ENCODE data around the gene RTP2. TPM values are rescaled to one million over a fixed set of nuclear protein-coding genes. Genes with fewer than 3 reads are reported as not detected.

The RTP2 gene
- total and polyA plus RNA-seq, 10 of the 15 experiments (the other 5 are each of a cell fraction or from before 2014, with no cell fraction given): not detected

DNA sequence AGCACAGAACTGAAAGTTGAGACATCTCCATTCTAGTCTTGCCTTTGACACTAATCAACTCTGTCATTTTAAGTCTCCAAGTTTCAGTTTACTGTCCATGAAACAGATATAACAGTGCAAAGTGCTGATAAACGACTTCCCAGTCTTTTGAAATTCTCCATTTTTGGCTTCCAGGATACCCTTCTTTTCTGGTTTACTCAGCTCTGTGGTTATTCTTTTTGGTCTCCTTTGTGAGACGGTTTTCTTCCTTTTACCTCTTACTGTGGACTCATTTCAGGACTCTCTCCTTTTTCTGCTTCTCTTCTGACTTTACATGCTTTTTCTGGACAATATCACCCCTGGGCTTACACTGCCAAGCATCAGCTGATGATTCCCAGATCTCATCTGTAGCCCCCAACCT lies 51.1 kb downstream of the RTP2 start:
- SMC1A ChIA-PET (ENCODE audit: uncharacterized antibody, unreplicated experiment): interaction anchor here (0.7 kb wide), 1 partner anchor 331 kb away, joined by 3 read pairs; no protein-coding TSS in a partner anchor

More for the DNA sequence above, 51.1 kb downstream of the RTP2 start:
- TF ChIP-seq TARDBP (IDR thresholded peaks at IDR 0.05; ENCODE audit: borderline replicate concordance): no peak
- no peak for TF ChIP-seq CBX5 (IDR thresholded peaks at IDR 0.05; ENCODE audit: low read depth)
- TF ChIP-seq FOS (IDR thresholded peaks at IDR 0.05; ENCODE audit: borderline replicate concordance, extremely low read depth, insufficient read length): no peak
- no peak for TF ChIP-seq NR2F1 (conservative IDR thresholded peaks at IDR 0.05)
- TF ChIP-seq NR2C2 (IDR thresholded peaks at IDR 0.05; ENCODE audit: borderline replicate concordance, control insufficient read depth, insufficient read length, low read depth): no peak
- no peak for TF ChIP-seq MYB (IDR thresholded peaks at IDR 0.05; ENCODE audit: borderline replicate concordance, low read depth, low read length)
- no peak for TF ChIP-seq SREBF1 (IDR thresholded peaks at IDR 0.05; ENCODE audit: low read length)
- TF ChIP-seq ESRRA (IDR thresholded peaks at IDR 0.05; ENCODE audit: low read length): no peak
- no peak for TF ChIP-seq MYC (IDR thresholded peaks at IDR 0.05; ENCODE audit: insufficient read depth, insufficient read length, insufficient replicate concordance, low read length, severe bottlenecking)
- no peak for TF ChIP-seq KLF5 (IDR thresholded peaks at IDR 0.05; ENCODE audit: partially characterized antibody)
- TF ChIP-seq ASH2L (IDR thresholded peaks at IDR 0.05; ENCODE audit: borderline replicate concordance, low read depth): no peak
- no peak for TF ChIP-seq GATAD2B (conservative IDR thresholded peaks at IDR 0.05; ENCODE audit: low read depth)
- TF ChIP-seq SRF (IDR thresholded peaks at IDR 0.05; ENCODE audit: low read depth in 2 of 2, low read length in 2 of 2): no peak
- Histone ChIP-seq H3K9me3 (replicated peaks; ENCODE audit: control insufficient read depth, insufficient read depth, low read length) (no peaks in the 10 kb centered on the region), H4K20me1 (ENCODE audit: control insufficient read depth, insufficient read depth) (no peaks in the 10 kb centered on the region), H3K9ac (ENCODE audit: control insufficient read depth, insufficient read depth, low read length) (no peak overlapping the region), H3K4me3 (no peak overlapping the region), H2AFZ (ENCODE audit: control insufficient read depth, low read depth, low read length) (no peak overlapping the region), H3K36me3 (ENCODE audit: control insufficient read depth in 2 of 2, insufficient read depth in 2 of 2, low read length in 1 of 2) (no peaks in the 10 kb centered on the region), H3K27me3 (replicated peaks in 1 of 2; ENCODE audit: control insufficient read depth in 2 of 2, insufficient read depth in 2 of 2, low read length in 1 of 2) (peaks cover 2 to 6% of the 10 kb centered on the region in 2 experiments; a peak in 3 of 4 replicates), H3K27ac (ENCODE audit: control insufficient read depth, insufficient read depth) (no peak overlapping the region), H3K4me1 (ENCODE audit: control insufficient read depth, insufficient read depth, low read length) (peaks cover 4% of the 10 kb centered on the region; the same call in 1 of the 2 replicates), H3K4me2 (ENCODE audit: control insufficient read depth, insufficient read depth) (no peak overlapping the region), H3K79me2 (ENCODE audit: control insufficient read depth, insufficient read depth, low read length) (no peaks in the 10 kb centered on the region)
- no peak for DNase-seq (ENCODE audit: low read depth, low spot score)
- no TSS peak for BruUV-seq (replicated peaks)
- intact Hi-C loops (cut with micrococcal nuclease; ENCODE audit: unreplicated experiment) (no loop called here), in situ Hi-C loops (cut with MboI) (no loop called here)
- FAIRE-seq: no peak
- CTCF ChIA-PET: no interaction called here
- POLR2A ChIA-PET: no interaction called here
- ATAC-seq: no peak
- RAD21 ChIA-PET (ENCODE audit: unreplicated experiment): no interaction called here
- WGBS (ENCODE audit: insufficient coverage, insufficient replicate concordance, low lambda C conversion rate, missing lambda C conversion rate): 2% methylated on average over 2 of the region's 2 CpGs

Other genes with a start within 250 kb of the RTP2 start
- gene SST, start 32.2 kb downstream of the RTP2 start, total RNA-seq (2014; rRNA removed): not detected in 2 replicates
- not detected in 2 replicates for gene SST, start 32.2 kb downstream of the RTP2 start, total RNA-seq (2014; rRNA removed; fragmentation: Illumina TruSeq; extraction: Trizol)
- gene SST, start 32.2 kb downstream of the RTP2 start, total RNA-seq (2021): 0.38 TPM in 1 of 2 replicates, not detected in the other
- gene SST, start 32.2 kb downstream of the RTP2 start, polyA plus RNA-seq (2011; rRNA removed): not detected in 2 replicates
- not detected in 2 replicates for gene SST, start 32.2 kb downstream of the RTP2 start, polyA plus RNA-seq (2014; fragmentation: Illumina TruSeq; extraction: Trizol)
- not detected for gene SST, start 32.2 kb downstream of the RTP2 start, polyA plus RNA-seq (2014; fragmentation: Nextera tagmentation; extraction: Ambion mirVana)
- gene SST, start 32.2 kb downstream of the RTP2 start, polyA plus RNA-seq (2014; rRNA removed): not detected in 2 replicates
- gene SST, start 32.2 kb downstream of the RTP2 start, polyA plus RNA-seq (2016; fragmentation: Nextera tagmentation; extraction: Ambion mirVana): under 1 TPM in 1 of 2 experiments, not detected in 1; 0.35 TPM
- 0.16 and 0.34 TPM in 2 replicates for gene BCL6, start 42.9 kb upstream of the RTP2 start, total RNA-seq (2014; rRNA removed)
- gene BCL6, start 42.9 kb upstream of the RTP2 start, total RNA-seq (2014; rRNA removed; fragmentation: Illumina TruSeq; extraction: Trizol): 0.18 and 0.28 TPM in 2 replicates
- 0.64 and 0.85 TPM in 2 replicates for gene BCL6, start 42.9 kb upstream of the RTP2 start, total RNA-seq (2021)
- gene BCL6, start 42.9 kb upstream of the RTP2 start, polyA plus RNA-seq (2011; rRNA removed): 0.12 TPM in 1 of 2 replicates, not detected in the other
- 0.27 and 0.31 TPM in 2 replicates for gene BCL6, start 42.9 kb upstream of the RTP2 start, polyA plus RNA-seq (2014; fragmentation: Illumina TruSeq; extraction: Trizol)
- gene BCL6, start 42.9 kb upstream of the RTP2 start, polyA plus RNA-seq (2014; fragmentation: Nextera tagmentation; extraction: Ambion mirVana): under 1 TPM; 0.04 to 0.06 TPM
- 0.24 and 0.37 TPM in 2 replicates for gene BCL6, start 42.9 kb upstream of the RTP2 start, polyA plus RNA-seq (2014; rRNA removed)
- under 1 TPM; 0.10 to 0.11 TPM for gene BCL6, start 42.9 kb upstream of the RTP2 start, polyA plus RNA-seq (2016; fragmentation: Nextera tagmentation; extraction: Ambion mirVana)

Data from GM12878 (cell line).